Hepatocyte (in vitro differentiated cells): ENCODE results near the gene CRCP. TPM values are rescaled to one million over a fixed set of nuclear protein-coding genes. Genes with fewer than 3 reads are reported as not detected.
"Not testable (repeated sequence)": the region's sequence is repeated elsewhere in the genome, so short reads cannot be mapped to it uniquely, and the experiment has no call there.

Experiments used
- DNase-seq: peaks from one replicate; pipeline ENCODE4 v3.0.0-alpha.2; 2016; ENCODE audit warnings: low spot score
- H2AFZ ChIP-seq: fragments of 200-600 bp; sonication (generic); 2 replicates; pipeline ENCODE4 v1.6.0; 2016; ENCODE audit warnings: antibody characterized with exemption, mild to moderate bottlenecking
- H3K27ac ChIP-seq: fragments of 200-600 bp; sonication (generic); 2 replicates; pipeline ENCODE4 v1.5.1; 2016; ENCODE audit warnings: mild to moderate bottlenecking
- H3K27me3 ChIP-seq: fragments of 200-600 bp; sonication (generic); 2 replicates; pipeline ENCODE4 v1.6.1; 2016
- H3K36me3 ChIP-seq: fragments of 200-600 bp; sonication (generic); replicated peaks from 2 replicates; pipeline ENCODE4 v1.5.1; 2016; ENCODE audit warnings: low read depth; ENCODE audit not compliant: insufficient read depth
- H3K4me1 ChIP-seq: fragments of 200-600 bp; sonication (generic); 2 replicates; pipeline ENCODE4 v1.5.1; 2016; ENCODE audit warnings: mild to moderate bottlenecking, moderate library complexity; ENCODE audit not compliant: insufficient read depth
- H3K4me2 ChIP-seq: fragments of 200-600 bp; sonication (generic); 2 replicates; pipeline ENCODE4 v1.6.0; 2016
- H3K4me3 ChIP-seq: fragments of 200-600 bp; sonication (generic); 2 replicates; pipeline ENCODE4 v1.5.1; 2016; ENCODE audit warnings: mild to moderate bottlenecking
- H3K79me2 ChIP-seq: fragments of 200-600 bp; sonication (generic); 2 replicates; pipeline ENCODE4 v1.6.0; 2017; ENCODE audit warnings: mild to moderate bottlenecking
- H3K9me2 ChIP-seq: fragments of 200-600 bp; sonication (generic); replicated peaks from 2 replicates; pipeline ENCODE4 v1.6.0; 2017; ENCODE audit warnings: mild to moderate bottlenecking; ENCODE audit not compliant: insufficient read depth
- H3K9me3 ChIP-seq: fragments of 200-600 bp; sonication (generic); 2 replicates; pipeline ENCODE4 v1.5.1; 2016; ENCODE audit warnings: low read depth, mild to moderate bottlenecking
- H4K20me1 ChIP-seq: fragments of 200-600 bp; sonication (generic); 2 replicates; pipeline ENCODE4 v1.6.0; 2016; ENCODE audit warnings: mild to moderate bottlenecking; ENCODE audit not compliant: insufficient read depth, poor library complexity, severe bottlenecking
- EZH2 ChIP-seq: fragments of 200-600 bp; sonication (generic); IDR thresholded peaks from 2 replicates; pipeline ENCODE4 v1.6.1; 2016; ENCODE audit warnings: antibody characterized with exemption, mild to moderate bottlenecking, borderline replicate concordance
- EZH2phosphoT487 ChIP-seq: fragments of 200-600 bp; sonication (generic); IDR thresholded peaks from one replicate; pipeline ENCODE4 v1.6.1; 2018; ENCODE audit warnings: antibody characterized with exemption, mild to moderate bottlenecking, low read depth, moderate library complexity; ENCODE audit not compliant: unreplicated experiment, severe bottlenecking
- WGBS: methylation state at CpG from one replicate; pipeline ENCODE4 v1.1.6; 2016; ENCODE audit warnings: low lambda C conversion rate; ENCODE audit errors: missing lambda C conversion rate; 5-methylcytosine and 5-hydroxymethylcytosine counted together
- polyA plus RNA-seq: library from polyadenylated mRNA; unstranded; fragments of >200 nt; fragmentation: Nextera tagmentation; extraction: Ambion mirVana; gene quantifications from 2 replicates; pipeline ENCODE4 v1.2.1, GENCODE V29; 2016
- total RNA-seq: library from RNA; depleted of rRNA; stranded (reverse); fragments of >200 nt; gene quantifications from 2 replicates; pipeline ENCODE4 v1.2.3, GENCODE V29; 2014
- TF ChIP-seq, protein P1 (sequence below): fragments of 200-600 bp; sonication (generic); IDR thresholded peaks from 2 replicates; pipeline ENCODE4 v1.5.1; 2016; ENCODE audit warnings: antibody characterized with exemption, mild to moderate bottlenecking; ENCODE audit not compliant: poor library complexity

The CRCP gene
- total and polyA plus RNA-seq, 2 experiments from 2014 or later, result 13.8 to 41.6 TPM

GRCh38 chr7:66173856-66174255, 59.2 kb downstream of the CRCP start:
- no peaks in the 10 kb centered on the region for H3K36me3 ChIP-seq

GRCh38 chr7:66175006-66175405, 60.4 kb downstream of the CRCP start:
- not testable (repeated sequence) for H3K27ac ChIP-seq, H3K9me2 ChIP-seq, H2AFZ ChIP-seq, H3K4me1 ChIP-seq, H3K4me3 ChIP-seq, H3K36me3 ChIP-seq, H3K4me2 ChIP-seq, DNase-seq, H3K79me2 ChIP-seq, H3K9me3 ChIP-seq, H3K27me3 ChIP-seq, H4K20me1 ChIP-seq
- WGBS, result 90% methylated on average over 8 of the region's 8 CpGs

More at GRCh38 chr7:66173856-66174255, 59.2 kb downstream of the CRCP start:
- WGBS, result 92% methylated on average over 5 of the region's 5 CpGs
- Histone ChIP-seq H3K4me2 (no peak overlapping the region), H3K9me3 (no peaks in the 10 kb centered on the region), H3K27me3 (no peaks in the 10 kb centered on the region), H3K27ac (no peak overlapping the region), H3K9me2 (no peaks in the 10 kb centered on the region), H3K4me1 (no peaks in the 10 kb centered on the region), H4K20me1 (no peaks in the 10 kb centered on the region), H3K4me3 (no peak overlapping the region), H3K79me2 (no peaks in the 10 kb centered on the region), H2AFZ (no peak overlapping the region)
- TF ChIP-seq EZH2phosphoT487, result no peak
- TF ChIP-seq EZH2, result no peak
- TF ChIP-seq, protein P1, sequence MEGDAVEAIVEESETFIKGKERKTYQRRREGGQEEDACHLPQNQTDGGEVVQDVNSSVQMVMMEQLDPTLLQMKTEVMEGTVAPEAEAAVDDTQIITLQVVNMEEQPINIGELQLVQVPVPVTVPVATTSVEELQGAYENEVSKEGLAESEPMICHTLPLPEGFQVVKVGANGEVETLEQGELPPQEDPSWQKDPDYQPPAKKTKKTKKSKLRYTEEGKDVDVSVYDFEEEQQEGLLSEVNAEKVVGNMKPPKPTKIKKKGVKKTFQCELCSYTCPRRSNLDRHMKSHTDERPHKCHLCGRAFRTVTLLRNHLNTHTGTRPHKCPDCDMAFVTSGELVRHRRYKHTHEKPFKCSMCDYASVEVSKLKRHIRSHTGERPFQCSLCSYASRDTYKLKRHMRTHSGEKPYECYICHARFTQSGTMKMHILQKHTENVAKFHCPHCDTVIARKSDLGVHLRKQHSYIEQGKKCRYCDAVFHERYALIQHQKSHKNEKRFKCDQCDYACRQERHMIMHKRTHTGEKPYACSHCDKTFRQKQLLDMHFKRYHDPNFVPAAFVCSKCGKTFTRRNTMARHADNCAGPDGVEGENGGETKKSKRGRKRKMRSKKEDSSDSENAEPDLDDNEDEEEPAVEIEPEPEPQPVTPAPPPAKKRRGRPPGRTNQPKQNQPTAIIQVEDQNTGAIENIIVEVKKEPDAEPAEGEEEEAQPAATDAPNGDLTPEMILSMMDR, result no peak
- no peak for DNase-seq

GRCh38 chr7:66176914-66177313, 62.3 kb downstream of the CRCP start:
- Histone ChIP-seq H3K27me3 (no peaks in the 10 kb centered on the region), H3K79me2 (no peaks in the 10 kb centered on the region), H3K9me2 (no peaks in the 10 kb centered on the region), H3K4me2 (no peak overlapping the region), H3K4me3 (no peak overlapping the region), H3K9me3 (no peaks in the 10 kb centered on the region), H3K4me1 (no peaks in the 10 kb centered on the region), H2AFZ (no peak overlapping the region), H3K27ac (no peak overlapping the region), H3K36me3 (no peaks in the 10 kb centered on the region), H4K20me1 (no peaks in the 10 kb centered on the region)
- DNase-seq, result no peak
- WGBS, result 91% methylated on average over 2 of the region's 2 CpGs
- TF ChIP-seq, protein P1, result no peak
- TF ChIP-seq EZH2 (no peak), EZH2phosphoT487 (no peak)

DNA sequence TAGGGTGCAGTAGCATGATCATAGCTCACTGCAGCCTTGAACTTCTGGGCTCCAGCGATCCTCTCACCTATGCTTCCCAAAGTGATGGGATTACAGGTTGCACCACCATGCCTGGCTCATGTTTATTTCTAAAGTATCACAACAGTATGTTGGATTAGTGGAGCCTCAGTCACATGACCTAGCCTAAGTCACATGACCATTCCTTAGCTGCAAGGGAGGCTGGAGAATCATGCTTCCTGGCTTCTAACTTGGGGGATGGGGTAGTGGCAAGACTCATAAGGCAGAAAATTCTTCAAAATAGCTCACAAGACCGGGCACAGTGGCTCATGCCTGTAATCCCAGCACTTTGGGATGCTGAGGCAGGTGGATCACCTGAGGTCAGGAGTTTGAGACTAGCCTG, 63.6 kb downstream of the CRCP start:
- no peaks in the 10 kb centered on the region for H3K9me2 ChIP-seq
- TF ChIP-seq EZH2 (no peak), EZH2phosphoT487 (no peak)
- TF ChIP-seq, protein P1, result no peak
- H3K9me3 ChIP-seq, result no peaks in the 10 kb centered on the region
- no peak overlapping the region for H3K4me2 ChIP-seq
- no peak overlapping the region for H3K4me3 ChIP-seq
- H2AFZ ChIP-seq, result no peak overlapping the region
- 100% methylated on average over 2 of the region's 2 CpGs for WGBS
- H3K27me3 ChIP-seq, result no peaks in the 10 kb centered on the region
- no peaks in the 10 kb centered on the region for H3K79me2 ChIP-seq
- H3K27ac ChIP-seq, result no peak overlapping the region
- no peaks in the 10 kb centered on the region for H4K20me1 ChIP-seq
- no peak for DNase-seq
- no peaks in the 10 kb centered on the region for H3K4me1 ChIP-seq
- no peaks in the 10 kb centered on the region for H3K36me3 ChIP-seq
